HT1080 (cell line): ENCODE data around the gene SLC6A3. TPM values are rescaled to one million over a fixed set of nuclear protein-coding genes. Genes with fewer than 3 reads are reported as not detected.
"Not testable (repeated sequence)": the region's sequence is repeated elsewhere in the genome, so short reads cannot be mapped to it uniquely, and the experiment has no call there.

Source experiments
- DNase-seq: peaks from one replicate; pipeline ENCODE4 v3.0.0-alpha.2; 2015; ENCODE audit warnings: low read depth
- total RNA-seq: library from RNA; depleted of rRNA; stranded (reverse); fragments of >200 nt; shearing (Covaris generic); gene quantifications from 2 replicates; pipeline ENCODE4 v1.2.3, GENCODE V29; 2014

Gene SLC6A3
- total RNA-seq, 1 experiment from 2014 or later = not detected

DNA sequence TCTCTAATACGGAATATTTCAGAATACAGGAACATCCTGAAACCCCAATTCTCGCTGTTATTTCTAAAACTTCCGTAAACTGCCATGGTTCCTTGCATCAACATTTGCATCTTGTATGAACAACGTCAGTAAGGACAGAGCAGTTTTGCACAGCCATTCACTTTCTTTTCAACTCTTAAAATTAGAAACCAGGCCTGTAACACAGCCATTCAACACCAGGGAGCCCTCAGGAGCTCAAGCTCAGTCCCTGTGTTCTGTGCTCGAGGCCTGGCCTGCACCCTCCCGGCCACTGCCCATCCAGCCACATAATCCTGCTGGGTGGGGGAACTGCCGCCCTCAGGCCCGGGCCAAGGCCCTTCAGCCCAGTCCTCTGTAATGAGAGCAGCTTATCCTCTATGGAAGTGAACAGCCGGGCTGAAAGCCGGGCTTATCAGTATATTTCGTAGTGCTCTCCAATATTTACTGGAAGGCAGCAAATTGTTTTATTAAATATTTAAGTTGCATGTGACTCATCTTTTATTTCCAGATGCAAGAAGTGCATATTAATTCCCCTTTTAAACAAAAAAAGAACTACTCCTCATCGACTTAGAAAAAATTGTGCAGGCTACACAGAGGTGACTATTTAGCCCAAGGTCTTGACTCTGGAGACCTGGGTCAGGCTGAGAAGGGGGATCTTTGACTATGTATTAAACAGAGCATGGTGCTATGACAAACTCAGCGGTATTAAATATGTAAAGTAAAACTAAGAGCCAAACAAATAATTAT, 33.2 kb upstream of the SLC6A3 start:
- no peak for DNase-seq

DNA sequence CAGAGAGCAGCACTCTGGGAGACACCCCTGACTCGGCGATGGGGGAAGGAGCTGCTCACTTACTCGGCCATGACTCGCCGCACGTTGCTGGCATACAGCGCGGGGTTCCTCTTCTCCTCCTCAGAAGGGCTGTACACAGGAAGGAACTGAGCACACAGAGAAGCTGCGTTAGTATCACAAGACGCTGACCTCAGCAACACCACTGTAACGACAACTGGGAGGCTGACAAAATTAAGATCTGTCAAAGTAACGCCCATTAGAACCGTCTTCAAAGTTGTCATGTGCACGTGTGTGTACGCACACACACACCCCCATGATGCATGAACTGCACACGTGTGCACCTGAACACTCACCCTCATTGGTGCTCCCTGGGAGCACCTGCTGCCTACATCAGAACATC, 32.1 kb upstream of the SLC6A3 start:
- DNase-seq = no peak

DNA sequence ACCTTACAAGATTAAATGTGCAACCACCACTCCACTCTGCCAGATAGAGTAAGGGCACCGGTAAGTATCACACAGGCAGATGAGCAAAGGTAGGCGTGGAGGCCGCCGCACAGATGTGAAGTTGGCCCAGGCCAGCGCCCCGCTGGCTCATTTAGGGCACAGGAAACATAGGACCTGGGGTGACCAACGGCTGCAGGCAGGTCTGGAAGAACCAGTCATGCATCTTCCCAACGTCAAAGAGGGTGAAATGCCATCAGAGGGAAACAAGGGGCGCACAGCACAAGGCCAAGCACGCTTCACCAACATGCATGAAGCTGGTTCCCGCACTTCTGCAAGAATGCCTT, 31.7 kb upstream of the SLC6A3 start:
- no peak for DNase-seq

DNA sequence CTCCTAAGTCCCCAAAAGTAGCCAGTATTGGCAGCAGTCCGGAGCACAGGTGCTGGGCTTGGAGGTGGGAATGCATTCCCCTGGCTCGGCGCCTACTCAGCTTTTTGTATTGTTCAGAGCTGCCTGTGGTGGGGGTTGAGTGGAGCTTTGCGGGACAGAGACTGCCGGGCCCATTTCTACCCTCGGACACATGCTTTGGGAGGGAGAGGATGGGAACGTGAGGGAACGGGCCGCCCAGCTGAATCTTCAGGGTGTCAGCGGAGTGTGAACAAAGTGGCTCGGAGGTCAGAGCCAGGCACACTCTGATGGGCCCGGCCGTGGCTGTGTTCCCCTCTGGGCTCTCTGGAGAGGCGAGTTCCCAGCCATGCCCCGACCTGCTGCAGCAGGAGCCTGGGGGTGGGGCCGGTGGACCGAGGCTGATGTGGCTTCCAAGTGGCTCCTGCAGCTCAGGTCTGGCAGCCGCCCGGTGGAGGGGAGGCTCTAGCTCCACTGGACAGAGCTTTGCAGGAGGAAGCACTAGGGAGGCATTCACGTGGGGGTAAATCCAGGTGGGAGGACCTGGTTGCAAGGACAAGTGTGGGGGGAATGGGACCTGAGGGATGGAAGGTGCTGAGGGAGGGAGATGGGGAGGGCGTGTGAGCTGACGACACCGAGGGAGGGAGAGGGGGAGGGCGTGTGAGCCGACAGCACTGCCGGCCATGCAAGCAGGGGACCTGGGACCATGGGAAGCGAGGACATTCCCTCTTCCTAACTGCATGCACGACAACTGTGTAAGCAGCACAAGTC, 31.1 kb upstream of the SLC6A3 start:
- DNase-seq = no peak

DNA sequence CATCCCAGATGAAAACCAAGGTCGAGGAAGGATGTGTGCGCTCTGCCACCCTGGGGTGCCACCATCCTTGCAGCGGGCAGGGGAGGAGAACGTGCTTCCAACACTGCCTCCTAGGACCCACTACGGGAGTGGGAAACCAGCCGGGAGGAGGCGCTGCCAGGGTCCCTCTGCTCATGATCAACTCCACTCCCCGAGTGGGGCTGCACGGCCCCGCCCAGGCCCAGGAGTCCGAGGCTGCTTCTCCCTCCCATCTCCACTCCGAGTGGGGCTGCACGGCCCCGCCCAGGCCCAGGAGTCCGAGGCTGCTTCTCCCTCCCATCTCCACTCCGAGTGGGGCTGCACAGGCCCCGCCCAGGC, 30.3 kb upstream of the SLC6A3 start:
- DNase-seq = not testable (repeated sequence)

DNA sequence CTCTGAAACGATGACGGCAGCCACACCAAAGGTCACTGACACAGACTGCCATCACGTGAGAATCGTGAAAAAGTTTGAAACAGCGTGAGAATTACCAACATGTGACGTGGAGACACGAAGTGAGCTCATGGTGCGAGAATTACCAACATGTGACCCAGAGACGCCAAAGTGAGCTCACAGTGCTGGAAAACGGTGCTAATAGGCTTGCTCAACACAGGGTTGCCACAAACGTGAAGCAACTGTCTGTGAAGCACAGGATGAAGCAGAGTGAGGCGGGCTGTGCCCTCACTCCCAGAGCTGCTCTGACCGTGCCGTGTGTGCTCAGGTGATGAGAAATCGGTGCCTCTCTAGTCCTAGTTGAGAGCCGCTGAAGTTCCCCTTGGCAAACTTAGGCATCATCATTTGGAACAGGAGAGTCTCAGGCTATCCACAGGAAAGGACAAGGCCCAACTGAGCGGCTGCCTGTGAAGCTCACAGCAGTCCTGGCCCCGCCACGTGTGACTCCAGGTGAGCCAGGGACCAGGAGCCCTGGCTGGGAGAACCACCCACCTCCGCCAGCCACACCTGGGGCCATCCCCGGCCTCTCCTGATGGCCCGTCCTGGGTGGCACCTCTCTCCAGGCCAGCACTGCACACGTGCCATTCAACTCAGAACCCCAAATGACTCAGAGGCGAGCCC, 29.8 kb upstream of the SLC6A3 start:
- no peak for DNase-seq

DNA sequence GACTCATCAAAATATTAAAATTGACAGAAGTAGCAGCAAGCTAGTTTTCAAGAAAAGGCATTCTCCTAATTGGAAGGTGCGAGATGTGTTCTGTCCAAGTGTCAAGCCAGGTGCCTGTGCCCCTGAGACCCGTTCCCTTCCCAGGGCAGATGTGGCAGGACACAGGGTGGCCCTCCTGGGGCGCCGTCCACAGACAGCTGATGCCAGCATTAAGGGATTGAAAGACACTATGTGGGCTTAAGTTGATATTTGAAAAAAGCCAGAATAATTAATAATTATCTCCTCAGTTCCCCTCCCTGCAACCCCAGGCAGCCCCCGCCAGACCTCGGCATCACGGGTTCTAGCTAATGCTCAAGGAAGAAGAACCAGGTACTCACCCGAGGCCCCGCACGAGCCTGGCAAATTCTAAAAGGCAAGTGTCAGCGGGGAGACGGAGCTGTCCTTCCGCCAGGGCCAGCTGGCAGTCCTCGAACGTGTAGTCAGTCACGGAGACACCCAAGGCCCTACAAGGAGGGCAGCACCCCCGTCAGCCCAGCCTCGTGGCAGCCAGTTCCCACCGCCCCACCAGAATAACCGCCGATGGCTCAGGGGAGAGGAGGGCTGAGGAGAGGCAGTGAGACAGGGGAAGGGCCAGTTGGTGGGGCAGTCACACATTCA, 29.1 kb upstream of the SLC6A3 start:
- no peak for DNase-seq

DNA sequence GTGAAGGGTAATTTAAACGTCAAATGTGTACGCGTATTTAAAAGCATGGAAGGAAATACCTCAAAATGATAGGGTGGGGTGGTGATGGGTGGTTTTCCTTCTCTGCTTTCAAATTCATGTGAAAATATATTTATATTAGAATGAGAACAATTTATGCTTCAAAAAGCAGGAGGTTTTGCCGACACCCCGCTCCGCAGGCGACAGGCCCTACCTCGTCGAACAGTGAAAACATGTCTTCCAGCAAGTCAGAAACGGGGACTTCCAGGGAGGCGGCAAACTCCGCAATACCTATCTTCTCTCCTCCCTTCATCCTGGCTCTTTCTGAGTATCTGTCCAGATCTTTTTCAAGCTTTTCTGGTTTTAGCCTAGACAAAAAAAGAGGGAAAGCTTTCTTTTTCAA, 28.5 kb upstream of the SLC6A3 start:
- DNase-seq = no peak

DNA sequence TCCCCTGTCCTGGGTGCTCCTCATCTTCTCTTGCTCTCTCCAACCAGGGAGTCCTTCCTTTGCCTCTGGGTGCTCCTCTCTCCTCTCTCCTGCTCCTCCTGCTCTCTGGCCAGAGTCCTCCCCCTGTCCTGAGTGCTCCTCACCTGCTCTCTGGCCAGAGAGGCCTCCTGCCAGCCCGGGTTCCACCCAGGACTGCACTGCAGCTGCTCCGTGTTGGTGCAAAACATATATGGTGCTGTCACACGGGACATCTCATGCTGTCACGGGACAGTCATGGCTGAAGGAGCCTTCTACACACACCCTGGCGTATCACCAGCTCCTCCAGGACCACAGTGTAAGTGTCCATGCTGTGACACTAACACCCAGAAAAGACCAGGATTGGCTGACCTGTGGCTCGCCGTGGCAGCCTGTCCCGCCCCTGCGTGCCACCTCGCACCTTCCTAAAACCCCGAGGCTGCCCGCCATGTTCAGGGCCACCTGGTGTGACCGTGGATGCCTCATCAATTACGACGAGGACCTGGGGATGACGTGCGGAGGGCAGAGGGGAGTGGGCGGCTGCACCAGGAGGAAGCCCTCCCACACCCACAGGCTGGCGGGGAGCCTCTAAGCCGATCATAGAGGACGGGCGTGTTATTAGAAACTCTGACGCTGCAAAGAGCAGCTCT, 27.9 kb upstream of the SLC6A3 start:
- DNase-seq = no peak

DNA sequence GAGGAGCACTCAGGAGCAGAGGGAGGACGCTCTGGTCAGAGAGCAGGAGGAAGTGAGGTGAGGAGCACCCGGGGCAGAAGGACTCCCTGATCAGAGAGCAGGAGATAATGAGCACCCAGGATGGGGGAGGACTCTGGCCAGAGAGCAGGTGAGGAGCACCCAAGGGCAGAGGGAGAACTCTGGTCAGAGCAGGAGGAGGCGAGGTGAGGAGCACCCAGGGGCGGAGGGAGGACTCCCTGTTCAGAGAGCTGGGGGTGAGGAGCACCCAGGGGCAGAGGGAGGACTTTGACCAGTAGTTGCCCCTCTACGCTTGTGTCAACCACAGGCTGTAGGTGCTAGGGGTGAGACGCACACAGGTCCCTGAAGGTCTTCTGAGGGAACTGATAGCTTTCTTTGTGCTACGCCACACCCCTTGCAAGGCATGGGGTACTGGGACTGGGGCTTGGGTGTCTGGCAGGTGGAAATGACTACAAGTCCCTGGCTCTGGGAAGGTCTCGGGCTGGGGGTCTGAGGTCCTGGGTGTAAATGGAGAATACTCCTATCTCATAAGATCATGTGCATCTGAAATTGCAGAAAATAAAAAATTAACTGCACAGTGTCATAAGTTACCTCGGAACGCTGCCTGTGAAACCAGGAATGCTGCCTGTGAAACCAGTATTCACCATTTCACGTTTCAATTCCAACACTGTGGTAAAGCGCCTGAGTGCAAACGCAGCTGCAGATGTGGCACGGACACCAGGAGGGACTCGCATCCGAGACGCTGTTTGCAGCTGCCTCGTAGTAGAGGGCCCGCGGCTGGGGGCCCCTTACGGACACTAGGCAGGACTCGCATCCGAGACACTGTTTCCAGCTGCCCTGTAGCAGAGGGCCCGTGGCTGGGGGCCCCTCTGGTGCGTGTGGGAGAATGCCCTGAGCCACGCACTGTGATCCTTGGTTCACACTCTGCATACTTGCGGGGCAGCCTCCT, 27.0 kb upstream of the SLC6A3 start:
- DNase-seq = no peak

DNA sequence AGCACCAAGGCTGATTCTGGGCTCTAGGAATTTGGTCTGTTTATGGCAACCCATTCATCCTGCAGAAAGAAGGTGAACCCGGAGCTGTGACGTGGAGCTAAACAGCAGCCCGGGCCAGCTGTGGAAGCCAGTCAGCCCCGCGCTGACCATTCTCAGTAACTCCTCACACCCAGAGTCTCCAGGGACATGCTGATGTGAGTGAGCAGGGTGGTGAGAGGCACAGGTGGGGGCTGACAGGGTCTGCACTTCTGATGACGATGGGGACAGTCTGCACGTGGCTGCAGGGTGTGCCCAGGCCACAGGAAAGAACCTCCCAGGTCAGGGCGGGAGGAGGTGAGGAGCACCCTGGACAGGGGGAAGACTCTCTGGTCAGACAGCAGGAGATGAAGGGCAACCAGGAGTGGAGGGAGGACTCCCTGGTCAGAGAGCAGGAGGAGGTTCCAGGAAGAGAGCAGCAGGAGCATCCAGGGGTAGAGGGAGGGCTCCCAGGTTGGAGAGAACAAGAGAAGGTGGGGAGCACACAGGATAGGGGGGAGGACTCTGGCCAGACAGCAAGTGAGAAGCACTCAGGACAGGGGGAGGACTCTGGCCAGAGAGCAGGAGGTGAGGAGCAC, 26.1 kb upstream of the SLC6A3 start:
- DNase-seq = no peak

DNA sequence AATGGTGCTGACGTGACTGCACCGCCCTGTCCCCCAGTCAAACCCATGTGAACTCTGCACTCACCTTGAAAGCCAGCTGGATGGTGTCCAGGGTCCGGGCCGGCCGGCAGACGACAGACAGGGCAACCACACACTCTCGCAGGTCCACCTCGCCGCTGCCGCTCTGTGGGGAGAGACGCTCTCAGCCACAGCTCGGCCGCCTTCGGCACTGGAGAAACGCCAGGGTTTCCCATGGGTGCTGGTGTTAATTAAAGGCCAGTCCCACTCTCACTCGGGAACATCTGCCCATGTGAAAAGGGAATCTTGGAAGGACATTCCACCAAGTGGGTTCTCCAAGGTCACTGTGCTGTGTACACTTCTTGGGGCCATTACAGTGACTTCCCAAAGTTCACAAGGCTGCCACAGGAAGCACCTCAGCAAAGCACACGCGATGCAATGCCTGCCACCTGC, 25.5 kb upstream of the SLC6A3 start:
- no peak for DNase-seq

DNA sequence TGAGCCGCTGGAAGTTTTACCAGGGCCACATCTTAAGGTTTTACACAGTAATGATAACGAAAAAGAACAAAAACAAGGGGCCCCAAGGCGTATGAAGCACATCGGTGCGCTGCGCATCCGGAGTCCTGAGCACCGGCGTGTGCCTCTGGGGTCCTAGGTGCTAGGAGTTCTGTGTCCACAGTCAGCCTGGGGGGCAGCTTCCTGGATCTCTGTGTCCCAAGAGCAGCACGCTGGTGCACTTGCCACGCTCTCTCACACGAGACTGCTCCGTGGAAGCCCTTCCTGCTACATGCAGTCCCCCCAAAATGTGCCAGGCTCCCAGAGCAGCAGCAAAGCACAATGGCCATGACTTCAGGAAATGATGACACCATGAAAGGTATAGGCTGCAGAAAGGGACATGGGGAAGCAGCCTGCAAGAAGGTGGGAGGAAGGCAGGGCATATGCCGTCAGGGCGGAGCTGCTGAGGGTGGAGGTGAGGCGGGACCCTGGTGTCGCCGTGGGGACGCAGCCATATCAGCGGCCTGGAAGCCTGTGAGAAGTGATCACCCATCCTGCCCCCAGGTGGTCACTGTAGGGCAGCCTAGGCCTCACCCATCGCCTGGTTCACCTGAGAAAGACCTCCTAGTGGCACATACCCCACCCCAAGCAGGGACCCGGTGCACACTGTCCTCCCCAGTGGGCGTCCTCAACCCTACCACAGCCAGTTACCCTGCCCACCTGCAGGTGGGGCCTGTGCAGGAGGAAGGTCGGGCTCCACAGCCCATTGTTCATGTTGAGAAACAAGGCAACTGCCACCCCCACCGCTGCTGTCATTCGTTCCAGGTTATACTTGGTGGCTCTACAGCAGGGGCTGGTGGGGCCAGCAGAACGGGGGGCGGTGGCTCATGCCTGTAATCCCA, 23.6 kb upstream of the SLC6A3 start:
- no peak for DNase-seq

DNA sequence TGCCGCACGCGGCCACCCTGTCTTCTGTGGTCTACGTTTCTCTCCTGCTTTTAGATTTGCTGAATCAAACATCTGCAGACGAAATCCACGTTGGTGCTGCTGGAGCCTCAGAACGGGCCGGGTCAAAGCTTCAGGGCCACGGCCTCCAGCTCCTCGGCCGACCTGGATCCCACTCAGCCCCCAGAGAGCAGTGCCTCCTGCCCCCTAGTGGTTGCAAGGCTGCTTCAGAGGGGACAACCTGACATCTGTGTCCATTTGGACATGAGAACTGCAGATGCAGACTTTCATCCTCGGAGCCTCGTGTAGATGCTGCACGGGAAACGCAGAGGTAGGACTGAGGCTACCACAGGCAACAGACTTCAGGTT, 23.0 kb upstream of the SLC6A3 start:
- no peak for DNase-seq

DNA sequence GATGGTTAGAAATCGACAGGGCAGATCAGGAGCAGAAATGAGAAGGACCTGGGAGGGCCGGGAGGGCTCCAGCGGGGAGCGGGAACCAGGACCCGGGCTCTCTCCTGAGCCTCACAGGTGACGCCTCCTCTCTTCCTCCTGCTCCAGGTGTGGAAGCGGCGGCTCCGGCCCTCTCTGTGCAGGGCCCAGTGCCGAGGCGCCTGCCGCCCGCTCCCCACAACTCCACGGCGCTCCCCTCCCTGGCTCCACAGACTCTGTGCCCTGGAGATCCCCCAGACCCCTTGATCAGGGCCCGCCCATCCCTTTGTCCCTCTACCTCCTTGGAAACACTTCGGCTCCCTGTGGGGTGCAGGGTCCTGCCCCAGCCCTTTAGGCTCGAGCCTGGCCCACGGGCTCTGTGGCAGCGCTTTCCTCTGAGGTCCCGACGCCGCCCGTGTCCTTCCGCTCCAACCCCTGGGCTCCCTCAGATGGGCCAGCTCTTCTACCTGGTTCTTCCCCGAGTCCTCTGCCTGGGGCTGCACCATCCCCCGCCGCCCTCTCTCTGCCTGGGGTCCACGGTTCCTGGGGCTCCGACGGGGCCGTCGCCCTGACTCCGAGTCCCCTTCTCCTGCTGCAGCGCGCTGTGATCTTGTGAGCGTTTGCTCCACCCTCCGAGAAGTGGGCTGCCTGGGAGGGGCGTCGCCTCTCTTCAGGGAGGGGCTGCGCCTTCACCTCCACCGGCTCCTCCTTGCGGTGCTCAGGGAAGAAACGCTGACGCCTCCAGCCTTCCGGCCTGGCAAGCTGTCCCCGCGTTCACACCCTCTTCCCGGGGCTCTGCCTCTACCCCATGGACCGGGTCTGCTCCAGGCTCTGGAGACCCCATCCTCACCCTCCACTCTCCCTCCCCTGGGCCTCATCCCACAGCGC, 22.4 kb upstream of the SLC6A3 start:
- no peak for DNase-seq

DNA sequence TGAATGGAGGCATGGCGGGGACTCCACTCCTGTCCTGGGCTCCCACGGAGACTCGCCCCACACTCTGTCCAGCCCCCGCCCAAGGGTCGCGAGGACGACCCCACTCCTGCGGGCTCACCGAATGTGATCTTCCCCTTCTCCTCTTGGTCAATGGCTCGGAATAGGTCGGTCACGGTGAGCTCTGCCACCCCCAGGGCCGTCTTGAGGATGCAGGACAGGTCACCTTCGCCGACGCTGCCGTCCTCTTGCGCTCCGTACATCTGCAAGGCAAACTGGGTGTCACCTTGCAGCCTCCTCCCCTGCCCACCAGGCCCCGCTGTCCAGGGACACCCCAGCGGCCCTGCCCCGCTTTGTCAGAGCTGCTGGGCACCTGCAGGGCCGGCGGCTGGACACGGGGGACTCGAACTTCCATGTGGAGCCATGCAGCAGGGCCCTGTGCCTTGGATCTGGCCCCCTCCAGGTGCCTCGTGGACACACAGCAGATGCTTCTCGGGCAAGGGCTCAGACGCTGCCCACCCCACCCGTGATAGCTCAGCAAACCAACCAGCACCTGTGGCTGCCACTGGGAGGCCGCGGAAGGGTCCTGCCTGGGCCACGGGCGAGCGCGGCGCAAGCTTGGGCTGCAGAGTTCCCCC, 21.5 kb upstream of the SLC6A3 start:
- no peak for DNase-seq

DNA sequence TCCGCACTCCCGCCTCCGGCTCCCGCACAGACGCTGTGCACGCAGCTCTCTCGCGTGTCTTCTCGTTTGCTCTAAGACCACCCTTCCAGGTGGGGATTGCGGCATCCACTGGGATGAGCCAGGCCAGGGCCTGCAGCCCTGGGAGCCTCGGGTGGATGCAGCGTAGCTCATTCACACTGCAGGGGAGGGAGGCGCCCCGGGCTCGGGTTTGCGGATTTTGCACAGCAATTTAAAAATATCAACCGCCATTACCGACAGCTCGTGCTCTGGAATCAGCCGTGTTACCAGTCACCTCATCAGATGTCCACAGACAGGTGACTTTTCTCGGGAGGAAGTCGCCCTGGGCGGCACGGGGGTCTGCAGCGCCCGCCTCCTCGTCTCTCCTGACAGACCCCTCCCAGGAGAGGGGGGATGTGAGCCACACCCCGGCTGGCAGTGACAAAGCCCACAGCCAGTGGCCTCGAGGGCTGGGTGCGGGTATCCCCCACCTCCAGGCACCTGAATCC, 20.8 kb upstream of the SLC6A3 start:
- DNase-seq = no peak
